HL-60 (cell line): Measurements from ENCODE around the gene PTPRF.

ENCODE experiments used
- GABPA ChIP-seq: IDR thresholded peaks from 2 replicates; pipeline ENCODE4 v1.6.1; 2012; ENCODE audit warnings: low read depth
- POLR2AphosphoS5 ChIP-seq: IDR thresholded peaks from 2 replicates; pipeline ENCODE4 v1.6.1; 2012; ENCODE audit warnings: low read depth
- SPI1 ChIP-seq: IDR thresholded peaks from 2 replicates; pipeline ENCODE4 v1.6.1; 2012; ENCODE audit warnings: low read depth, mild to moderate bottlenecking, borderline replicate concordance
- TF ChIP-seq, protein P1 (sequence below): IDR thresholded peaks from one replicate; pipeline ENCODE4 v1.5.1; 2011; ENCODE audit warnings: low read length, control low read depth, inconsistent platforms; ENCODE audit not compliant: insufficient read depth
- TF ChIP-seq, protein P2 (sequence below): IDR thresholded peaks from 2 replicates; pipeline ENCODE4 v1.6.1; 2012; ENCODE audit warnings: low read depth; ENCODE audit not compliant: insufficient replicate concordance

GRCh38 chr1:43550598-43551246, 20.0 kb downstream of the PTPRF start:
- TF ChIP-seq, protein P1, sequence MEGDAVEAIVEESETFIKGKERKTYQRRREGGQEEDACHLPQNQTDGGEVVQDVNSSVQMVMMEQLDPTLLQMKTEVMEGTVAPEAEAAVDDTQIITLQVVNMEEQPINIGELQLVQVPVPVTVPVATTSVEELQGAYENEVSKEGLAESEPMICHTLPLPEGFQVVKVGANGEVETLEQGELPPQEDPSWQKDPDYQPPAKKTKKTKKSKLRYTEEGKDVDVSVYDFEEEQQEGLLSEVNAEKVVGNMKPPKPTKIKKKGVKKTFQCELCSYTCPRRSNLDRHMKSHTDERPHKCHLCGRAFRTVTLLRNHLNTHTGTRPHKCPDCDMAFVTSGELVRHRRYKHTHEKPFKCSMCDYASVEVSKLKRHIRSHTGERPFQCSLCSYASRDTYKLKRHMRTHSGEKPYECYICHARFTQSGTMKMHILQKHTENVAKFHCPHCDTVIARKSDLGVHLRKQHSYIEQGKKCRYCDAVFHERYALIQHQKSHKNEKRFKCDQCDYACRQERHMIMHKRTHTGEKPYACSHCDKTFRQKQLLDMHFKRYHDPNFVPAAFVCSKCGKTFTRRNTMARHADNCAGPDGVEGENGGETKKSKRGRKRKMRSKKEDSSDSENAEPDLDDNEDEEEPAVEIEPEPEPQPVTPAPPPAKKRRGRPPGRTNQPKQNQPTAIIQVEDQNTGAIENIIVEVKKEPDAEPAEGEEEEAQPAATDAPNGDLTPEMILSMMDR: no peak
- TF ChIP-seq SPI1 (no peak), GABPA (no peak), POLR2AphosphoS5 (no peak)
- TF ChIP-seq, protein P2, sequence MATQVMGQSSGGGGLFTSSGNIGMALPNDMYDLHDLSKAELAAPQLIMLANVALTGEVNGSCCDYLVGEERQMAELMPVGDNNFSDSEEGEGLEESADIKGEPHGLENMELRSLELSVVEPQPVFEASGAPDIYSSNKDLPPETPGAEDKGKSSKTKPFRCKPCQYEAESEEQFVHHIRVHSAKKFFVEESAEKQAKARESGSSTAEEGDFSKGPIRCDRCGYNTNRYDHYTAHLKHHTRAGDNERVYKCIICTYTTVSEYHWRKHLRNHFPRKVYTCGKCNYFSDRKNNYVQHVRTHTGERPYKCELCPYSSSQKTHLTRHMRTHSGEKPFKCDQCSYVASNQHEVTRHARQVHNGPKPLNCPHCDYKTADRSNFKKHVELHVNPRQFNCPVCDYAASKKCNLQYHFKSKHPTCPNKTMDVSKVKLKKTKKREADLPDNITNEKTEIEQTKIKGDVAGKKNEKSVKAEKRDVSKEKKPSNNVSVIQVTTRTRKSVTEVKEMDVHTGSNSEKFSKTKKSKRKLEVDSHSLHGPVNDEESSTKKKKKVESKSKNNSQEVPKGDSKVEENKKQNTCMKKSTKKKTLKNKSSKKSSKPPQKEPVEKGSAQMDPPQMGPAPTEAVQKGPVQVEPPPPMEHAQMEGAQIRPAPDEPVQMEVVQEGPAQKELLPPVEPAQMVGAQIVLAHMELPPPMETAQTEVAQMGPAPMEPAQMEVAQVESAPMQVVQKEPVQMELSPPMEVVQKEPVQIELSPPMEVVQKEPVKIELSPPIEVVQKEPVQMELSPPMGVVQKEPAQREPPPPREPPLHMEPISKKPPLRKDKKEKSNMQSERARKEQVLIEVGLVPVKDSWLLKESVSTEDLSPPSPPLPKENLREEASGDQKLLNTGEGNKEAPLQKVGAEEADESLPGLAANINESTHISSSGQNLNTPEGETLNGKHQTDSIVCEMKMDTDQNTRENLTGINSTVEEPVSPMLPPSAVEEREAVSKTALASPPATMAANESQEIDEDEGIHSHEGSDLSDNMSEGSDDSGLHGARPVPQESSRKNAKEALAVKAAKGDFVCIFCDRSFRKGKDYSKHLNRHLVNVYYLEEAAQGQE: no peak
